ENCODE measurements around the gene TTC13.

DNA sequence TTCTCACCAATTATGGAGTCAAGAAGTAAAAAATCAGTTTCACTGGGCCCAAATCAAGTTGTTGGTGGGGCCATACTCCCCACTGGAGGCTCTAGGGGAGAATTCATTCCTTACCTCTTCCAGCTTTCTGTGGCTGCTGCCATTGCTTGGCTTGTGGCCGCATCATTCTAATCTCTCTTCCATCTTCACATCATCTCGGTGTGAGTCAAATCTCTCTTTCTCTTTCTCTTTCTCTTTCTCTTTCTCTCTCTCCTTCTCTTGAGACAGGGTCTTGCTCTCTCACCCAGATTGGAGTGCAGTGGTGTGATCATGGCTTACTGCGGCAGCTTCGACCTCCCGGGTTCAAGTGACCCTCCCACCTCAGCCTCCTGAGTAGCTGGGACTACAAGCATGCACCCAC, 33.3 kb upstream of the TTC13 start:
- no peak for TF ChIP-seq POLR2A (IDR thresholded peaks at IDR 0.05)
- TF ChIP-seq, protein P1, sequence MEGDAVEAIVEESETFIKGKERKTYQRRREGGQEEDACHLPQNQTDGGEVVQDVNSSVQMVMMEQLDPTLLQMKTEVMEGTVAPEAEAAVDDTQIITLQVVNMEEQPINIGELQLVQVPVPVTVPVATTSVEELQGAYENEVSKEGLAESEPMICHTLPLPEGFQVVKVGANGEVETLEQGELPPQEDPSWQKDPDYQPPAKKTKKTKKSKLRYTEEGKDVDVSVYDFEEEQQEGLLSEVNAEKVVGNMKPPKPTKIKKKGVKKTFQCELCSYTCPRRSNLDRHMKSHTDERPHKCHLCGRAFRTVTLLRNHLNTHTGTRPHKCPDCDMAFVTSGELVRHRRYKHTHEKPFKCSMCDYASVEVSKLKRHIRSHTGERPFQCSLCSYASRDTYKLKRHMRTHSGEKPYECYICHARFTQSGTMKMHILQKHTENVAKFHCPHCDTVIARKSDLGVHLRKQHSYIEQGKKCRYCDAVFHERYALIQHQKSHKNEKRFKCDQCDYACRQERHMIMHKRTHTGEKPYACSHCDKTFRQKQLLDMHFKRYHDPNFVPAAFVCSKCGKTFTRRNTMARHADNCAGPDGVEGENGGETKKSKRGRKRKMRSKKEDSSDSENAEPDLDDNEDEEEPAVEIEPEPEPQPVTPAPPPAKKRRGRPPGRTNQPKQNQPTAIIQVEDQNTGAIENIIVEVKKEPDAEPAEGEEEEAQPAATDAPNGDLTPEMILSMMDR (IDR thresholded peaks at IDR 0.05), result no peak
- no peak for TF ChIP-seq EP300 (IDR thresholded peaks at IDR 0.05)

Data from tibial nerve (tissue), 4 donors.